ENCODE measurements around the gene GPATCH8. TPM values are rescaled to one million over a fixed set of nuclear protein-coding genes. Genes with fewer than 3 reads are reported as not detected.

Gene GPATCH8
- total and polyA plus RNA-seq, 2 of the 8 experiments (the other 6 are each of a cell fraction or from before 2014, with no cell fraction given), result 20.5 to 58.1 TPM

- TF ChIP-seq, protein P1, sequence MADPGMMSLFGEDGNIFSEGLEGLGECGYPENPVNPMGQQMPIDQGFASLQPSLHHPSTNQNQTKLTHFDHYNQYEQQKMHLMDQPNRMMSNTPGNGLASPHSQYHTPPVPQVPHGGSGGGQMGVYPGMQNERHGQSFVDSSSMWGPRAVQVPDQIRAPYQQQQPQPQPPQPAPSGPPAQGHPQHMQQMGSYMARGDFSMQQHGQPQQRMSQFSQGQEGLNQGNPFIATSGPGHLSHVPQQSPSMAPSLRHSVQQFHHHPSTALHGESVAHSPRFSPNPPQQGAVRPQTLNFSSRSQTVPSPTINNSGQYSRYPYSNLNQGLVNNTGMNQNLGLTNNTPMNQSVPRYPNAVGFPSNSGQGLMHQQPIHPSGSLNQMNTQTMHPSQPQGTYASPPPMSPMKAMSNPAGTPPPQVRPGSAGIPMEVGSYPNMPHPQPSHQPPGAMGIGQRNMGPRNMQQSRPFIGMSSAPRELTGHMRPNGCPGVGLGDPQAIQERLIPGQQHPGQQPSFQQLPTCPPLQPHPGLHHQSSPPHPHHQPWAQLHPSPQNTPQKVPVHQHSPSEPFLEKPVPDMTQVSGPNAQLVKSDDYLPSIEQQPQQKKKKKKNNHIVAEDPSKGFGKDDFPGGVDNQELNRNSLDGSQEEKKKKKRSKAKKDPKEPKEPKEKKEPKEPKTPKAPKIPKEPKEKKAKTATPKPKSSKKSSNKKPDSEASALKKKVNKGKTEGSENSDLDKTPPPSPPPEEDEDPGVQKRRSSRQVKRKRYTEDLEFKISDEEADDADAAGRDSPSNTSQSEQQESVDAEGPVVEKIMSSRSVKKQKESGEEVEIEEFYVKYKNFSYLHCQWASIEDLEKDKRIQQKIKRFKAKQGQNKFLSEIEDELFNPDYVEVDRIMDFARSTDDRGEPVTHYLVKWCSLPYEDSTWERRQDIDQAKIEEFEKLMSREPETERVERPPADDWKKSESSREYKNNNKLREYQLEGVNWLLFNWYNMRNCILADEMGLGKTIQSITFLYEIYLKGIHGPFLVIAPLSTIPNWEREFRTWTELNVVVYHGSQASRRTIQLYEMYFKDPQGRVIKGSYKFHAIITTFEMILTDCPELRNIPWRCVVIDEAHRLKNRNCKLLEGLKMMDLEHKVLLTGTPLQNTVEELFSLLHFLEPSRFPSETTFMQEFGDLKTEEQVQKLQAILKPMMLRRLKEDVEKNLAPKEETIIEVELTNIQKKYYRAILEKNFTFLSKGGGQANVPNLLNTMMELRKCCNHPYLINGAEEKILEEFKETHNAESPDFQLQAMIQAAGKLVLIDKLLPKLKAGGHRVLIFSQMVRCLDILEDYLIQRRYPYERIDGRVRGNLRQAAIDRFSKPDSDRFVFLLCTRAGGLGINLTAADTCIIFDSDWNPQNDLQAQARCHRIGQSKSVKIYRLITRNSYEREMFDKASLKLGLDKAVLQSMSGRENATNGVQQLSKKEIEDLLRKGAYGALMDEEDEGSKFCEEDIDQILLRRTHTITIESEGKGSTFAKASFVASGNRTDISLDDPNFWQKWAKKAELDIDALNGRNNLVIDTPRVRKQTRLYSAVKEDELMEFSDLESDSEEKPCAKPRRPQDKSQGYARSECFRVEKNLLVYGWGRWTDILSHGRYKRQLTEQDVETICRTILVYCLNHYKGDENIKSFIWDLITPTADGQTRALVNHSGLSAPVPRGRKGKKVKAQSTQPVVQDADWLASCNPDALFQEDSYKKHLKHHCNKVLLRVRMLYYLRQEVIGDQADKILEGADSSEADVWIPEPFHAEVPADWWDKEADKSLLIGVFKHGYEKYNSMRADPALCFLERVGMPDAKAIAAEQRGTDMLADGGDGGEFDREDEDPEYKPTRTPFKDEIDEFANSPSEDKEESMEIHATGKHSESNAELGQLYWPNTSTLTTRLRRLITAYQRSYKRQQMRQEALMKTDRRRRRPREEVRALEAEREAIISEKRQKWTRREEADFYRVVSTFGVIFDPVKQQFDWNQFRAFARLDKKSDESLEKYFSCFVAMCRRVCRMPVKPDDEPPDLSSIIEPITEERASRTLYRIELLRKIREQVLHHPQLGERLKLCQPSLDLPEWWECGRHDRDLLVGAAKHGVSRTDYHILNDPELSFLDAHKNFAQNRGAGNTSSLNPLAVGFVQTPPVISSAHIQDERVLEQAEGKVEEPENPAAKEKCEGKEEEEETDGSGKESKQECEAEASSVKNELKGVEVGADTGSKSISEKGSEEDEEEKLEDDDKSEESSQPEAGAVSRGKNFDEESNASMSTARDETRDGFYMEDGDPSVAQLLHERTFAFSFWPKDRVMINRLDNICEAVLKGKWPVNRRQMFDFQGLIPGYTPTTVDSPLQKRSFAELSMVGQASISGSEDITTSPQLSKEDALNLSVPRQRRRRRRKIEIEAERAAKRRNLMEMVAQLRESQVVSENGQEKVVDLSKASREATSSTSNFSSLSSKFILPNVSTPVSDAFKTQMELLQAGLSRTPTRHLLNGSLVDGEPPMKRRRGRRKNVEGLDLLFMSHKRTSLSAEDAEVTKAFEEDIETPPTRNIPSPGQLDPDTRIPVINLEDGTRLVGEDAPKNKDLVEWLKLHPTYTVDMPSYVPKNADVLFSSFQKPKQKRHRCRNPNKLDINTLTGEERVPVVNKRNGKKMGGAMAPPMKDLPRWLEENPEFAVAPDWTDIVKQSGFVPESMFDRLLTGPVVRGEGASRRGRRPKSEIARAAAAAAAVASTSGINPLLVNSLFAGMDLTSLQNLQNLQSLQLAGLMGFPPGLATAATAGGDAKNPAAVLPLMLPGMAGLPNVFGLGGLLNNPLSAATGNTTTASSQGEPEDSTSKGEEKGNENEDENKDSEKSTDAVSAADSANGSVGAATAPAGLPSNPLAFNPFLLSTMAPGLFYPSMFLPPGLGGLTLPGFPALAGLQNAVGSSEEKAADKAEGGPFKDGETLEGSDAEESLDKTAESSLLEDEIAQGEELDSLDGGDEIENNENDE (IDR thresholded peaks at IDR 0.05; ENCODE audit: insufficient replicate concordance, low read length), result no peak
- no peak for TF ChIP-seq RNF2 (IDR thresholded peaks at IDR 0.05; ENCODE audit: borderline replicate concordance, low read depth, low read length, missing control alignments, poor library complexity, severe bottlenecking)
- no peak for TF ChIP-seq SP4 (IDR thresholded peaks at IDR 0.05; ENCODE audit: low read length)
- no peak for TF ChIP-seq SP1 (IDR thresholded peaks at IDR 0.05; ENCODE audit: low read depth, low read length)
- TF ChIP-seq CHD2 (IDR thresholded peaks at IDR 0.05; ENCODE audit: low read length), result no peak
- TF ChIP-seq RFX5 (IDR thresholded peaks at IDR 0.05; ENCODE audit: borderline replicate concordance, low read depth, low read length), result no peak
- TF ChIP-seq NRF1 (IDR thresholded peaks at IDR 0.05; ENCODE audit: low read depth, low read length), result no peak
- no peak for TF ChIP-seq TAF1 (IDR thresholded peaks at IDR 0.05; ENCODE audit: low read depth, low read length)
- TF ChIP-seq RBBP5 (IDR thresholded peaks at IDR 0.05; ENCODE audit: borderline replicate concordance, low read depth, low read length), result no peak
- TF ChIP-seq BRCA1 (IDR thresholded peaks at IDR 0.05; ENCODE audit: low read depth, low read length), result no peak
- no peak for TF ChIP-seq CREB1 (IDR thresholded peaks at IDR 0.05)
Observed at GRCh38 chr17:44464037-44464436, 39.2 kb downstream of the GPATCH8 start (continued).

All from H1 (cell line).